GM12891 (cell line): Measurements from ENCODE around the gene SLC6A11.

Source experiments
- POLR2A ChIP-seq: IDR thresholded peaks from 2 replicates; pipeline ENCODE4 v1.6.1; 2011; ENCODE audit warnings: low read depth, low read length, control low read depth
- POLR2AphosphoS5 ChIP-seq: IDR thresholded peaks from 2 replicates; pipeline ENCODE4 v1.6.1; 2011; ENCODE audit warnings: low read depth, low read length, control low read depth

GRCh38 chr3:10918011-10918410 lies 102.0 kb downstream of the SLC6A11 start:
- no peak for TF ChIP-seq POLR2AphosphoS5
- no peak for TF ChIP-seq POLR2A
